CD4-positive, alpha-beta T cell treated with Interleukin-4 for 4 hours (primary cell): ENCODE measurements around the gene MYH6.
"Not testable (repeated sequence)": the region's sequence is repeated elsewhere in the genome, so short reads cannot be mapped to it uniquely, and the experiment has no call there.

Experiments
- DNase-seq: peaks from one replicate; pipeline ENCODE4 v3.0.0-alpha.2; 2020

Gene MYH6

DNA sequence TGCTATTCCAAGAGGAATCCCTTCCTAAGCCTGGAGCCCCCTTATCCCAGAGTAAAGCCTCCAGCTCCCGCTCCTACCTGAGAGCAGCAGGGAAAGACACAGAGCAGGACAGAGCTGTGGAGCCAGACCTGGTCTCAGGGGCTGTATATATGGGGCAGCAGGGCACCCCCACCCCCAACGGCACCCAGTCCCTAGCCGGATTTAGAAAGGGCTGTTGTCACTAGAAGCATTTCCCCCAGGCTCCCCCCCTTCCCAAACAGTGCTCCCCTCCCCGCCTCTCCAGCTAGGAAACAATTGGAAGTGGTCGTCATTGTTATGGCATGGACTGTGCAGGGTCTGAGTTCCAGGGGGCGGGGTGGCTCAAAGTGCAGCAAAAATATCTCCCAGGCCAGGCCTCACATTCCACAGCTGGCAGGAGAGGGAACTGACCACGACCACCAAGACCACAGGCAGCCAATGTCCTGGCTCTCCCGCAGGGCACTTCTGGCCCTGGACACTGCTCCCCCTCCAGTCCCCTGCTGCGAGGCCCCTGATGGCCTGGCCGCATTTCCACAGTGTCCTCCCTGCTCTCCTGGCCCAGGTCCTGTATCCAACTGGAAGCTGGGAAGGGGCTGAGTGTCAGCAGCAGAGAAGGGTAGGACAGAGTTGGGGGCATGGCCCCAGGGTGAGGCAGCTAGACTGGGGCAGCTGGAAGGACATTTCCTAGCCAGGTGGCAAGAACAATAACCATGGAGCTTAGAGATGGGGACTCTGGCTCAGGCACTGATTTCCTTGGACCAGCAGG lies 27.7 kb upstream of the MYH6 start, which contains the start of gene MYH7:
Gene MYH7, minus strand, starts transcription at position 118 of the 784 bp plus-strand sequence. CDS start 1,928 bp downstream, outside the sequence.
- DNase-seq, result no peak

DNA sequence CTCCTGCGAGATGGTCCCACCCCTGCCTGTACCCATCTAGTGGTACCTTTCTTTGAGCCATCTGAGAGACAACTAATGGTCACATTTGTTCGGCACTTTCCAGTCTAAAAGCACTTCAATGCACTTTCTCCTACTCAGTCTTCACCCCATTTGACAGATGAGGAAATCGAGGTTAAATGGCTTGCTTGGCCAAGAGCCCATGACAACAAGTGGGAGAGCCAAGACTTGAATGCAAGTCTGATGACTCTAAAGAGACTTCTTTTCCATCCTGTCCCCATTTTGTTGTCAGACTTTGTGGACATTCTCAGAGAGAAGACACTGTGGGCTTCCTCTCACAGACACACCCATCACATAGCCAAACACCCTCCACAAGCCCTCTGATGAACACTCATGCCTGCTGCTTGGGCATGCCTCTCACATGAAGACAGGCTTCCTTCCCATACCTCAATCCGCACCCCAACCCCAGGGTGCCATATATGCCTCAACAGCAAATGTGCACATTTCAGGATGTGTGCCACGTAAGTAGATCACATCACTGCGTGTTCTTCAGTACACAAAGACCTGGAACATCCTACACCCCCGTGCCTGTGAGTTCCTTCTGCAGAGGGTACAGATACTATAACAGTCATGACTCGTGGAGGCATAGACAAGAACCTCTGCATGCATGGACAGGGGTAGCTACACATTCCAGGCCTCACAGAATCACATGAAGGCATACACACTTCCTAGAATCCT lies 26.6 kb upstream of the MYH6 start:
- DNase-seq, result no peak

DNA sequence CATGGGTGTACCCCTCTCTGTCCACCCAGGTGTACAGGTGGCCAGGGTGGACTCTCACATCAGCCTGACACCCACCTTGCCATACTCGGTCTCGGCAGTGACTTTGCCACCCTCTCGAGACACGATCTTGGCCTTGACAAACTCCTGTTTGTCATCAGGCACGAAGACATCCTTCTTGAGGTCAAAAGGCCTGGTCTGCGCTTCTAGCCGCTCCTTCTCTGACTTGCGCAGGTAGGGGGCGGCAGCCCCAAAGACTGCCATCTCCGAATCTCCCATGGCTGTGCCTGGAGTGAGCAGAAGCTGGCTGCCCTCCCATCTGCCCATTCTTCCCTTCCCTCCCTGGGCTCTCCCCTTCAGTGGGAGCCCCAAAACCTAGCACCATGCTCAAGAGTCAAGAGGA lies 25.4 kb upstream of the MYH6 start:
- DNase-seq, result no peak

DNA sequence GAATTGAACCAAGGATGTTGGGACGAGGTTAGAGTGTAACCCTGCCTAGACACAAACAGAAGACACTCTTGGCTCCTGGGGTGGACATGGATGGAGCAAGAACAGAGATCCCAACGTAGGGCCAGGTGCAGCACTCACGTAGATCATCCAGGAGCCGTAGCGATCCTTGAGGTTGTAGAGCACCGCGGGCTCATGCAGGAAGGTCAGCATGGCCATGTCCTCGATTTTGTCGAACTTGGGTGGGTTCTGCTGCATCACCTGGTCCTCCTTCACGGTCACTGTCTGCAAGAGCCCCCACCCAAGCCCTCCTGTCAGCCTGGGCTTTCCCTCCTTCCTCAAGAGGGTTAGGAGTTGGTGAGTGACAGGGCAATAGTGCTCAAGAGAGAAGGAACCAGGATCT lies 24.9 kb upstream of the MYH6 start:
- DNase-seq, result no peak

DNA sequence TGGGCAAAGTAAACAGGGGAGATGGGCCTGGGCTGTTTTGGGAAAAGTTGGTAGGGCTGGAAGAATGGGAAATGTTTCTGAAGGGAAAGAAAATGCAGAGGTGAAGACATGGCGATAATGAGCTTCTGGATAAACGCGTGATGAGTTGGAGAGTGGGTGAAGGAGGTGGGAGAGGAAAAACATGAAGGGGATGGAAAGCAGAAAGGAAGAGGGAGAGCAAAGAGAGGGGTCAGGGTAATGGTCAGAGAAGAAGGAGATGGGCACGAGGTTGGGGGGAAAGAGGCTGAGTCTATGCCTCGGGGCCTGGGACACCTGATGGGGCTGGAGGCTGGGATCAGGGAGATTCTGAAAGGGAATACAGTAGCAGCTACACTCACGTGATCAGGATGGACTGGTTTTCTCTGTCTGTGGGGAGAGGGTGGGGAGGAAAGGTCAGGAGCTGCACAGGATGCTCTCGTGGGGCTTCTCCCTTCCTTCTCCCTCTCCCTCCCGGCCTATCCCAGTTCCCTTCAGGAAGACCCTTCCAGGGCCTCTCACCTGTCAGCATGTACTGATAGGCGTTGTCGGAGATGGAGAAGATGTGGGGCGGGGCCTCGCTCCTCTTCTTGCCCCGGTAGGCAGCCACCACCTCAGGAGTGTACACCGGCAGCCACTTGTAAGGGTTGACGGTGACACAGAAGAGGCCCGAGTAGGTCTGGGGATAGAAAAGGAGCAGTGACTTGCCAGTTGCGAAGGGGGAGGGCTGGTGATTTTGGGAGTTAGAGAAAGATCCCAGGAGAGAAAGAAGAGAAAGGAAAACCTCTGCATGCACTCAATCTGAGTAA lies 24.2 kb upstream of the MYH6 start:
- no peak for DNase-seq

DNA sequence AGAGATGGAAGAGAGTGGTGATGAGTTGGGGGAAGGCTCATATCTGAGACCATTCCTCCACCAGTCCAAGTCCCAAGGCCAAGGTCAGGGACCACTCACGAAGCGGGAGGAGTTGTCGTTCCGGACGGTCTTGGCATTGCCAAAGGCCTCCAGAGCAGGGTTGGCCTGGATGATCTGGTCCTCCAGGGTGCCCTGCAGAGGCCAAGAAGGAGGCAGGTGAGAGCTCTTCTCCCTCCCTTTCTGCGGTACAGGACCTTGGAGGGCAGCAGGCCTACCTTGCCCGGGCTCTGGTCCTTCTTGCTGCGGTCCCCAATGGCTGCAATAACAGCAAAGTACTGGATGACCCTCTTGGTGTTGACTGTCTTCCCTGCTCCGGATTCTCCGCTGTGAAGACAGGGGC lies 23.4 kb upstream of the MYH6 start:
- no peak for DNase-seq

DNA sequence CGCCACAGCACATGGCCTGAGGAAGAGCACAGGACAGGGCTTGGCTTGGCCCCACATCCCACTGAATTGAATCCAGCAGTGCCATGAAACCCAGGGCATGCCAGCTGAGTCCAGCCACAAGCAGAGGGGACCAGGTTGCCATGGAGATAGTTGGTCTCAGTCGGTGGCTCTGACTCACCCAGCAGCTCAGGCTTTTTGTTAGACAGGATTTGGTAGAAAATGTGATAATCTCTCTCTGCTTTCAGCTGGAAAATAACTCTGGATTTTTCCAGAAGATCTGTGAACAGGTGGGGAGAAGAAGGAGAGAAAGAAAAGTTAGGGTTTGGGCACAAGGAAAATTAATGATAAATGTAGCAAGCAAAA lies 22.6 kb upstream of the MYH6 start:
- DNase-seq, result no peak

DNA sequence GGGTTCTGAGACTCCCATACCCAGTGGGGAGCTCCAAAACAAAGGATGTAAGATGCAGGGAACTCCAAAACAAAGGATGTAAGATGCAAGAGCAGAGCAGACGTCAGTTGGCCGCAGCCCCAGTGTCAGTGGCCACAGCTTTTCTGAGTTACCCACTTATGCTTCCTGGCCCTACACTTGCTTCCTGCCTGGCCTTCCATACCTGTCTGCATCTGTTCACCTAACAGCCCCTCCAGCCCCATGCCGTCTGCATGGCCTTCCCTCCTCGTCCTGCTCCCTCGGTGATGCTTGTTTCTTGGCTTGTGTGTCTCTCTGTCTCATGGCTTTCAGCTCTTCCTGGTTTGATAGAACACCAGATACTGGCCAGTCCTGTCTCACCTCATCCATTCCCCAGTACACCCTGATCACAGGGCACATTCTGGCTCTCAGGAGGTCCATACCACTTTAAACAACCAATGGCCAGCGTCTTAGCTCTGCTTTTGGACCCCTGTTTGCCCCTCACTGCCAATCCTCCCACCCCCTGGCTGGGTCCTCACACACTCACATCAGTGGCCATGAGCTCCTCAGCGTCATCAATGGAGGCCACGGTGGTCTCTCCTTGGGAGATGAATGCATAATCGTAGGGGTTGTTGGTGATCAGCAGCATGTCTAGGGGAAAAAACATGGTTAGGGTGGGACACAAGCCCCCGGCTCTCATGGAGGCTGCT lies 22.1 kb upstream of the MYH6 start:
- DNase-seq, result no peak

DNA sequence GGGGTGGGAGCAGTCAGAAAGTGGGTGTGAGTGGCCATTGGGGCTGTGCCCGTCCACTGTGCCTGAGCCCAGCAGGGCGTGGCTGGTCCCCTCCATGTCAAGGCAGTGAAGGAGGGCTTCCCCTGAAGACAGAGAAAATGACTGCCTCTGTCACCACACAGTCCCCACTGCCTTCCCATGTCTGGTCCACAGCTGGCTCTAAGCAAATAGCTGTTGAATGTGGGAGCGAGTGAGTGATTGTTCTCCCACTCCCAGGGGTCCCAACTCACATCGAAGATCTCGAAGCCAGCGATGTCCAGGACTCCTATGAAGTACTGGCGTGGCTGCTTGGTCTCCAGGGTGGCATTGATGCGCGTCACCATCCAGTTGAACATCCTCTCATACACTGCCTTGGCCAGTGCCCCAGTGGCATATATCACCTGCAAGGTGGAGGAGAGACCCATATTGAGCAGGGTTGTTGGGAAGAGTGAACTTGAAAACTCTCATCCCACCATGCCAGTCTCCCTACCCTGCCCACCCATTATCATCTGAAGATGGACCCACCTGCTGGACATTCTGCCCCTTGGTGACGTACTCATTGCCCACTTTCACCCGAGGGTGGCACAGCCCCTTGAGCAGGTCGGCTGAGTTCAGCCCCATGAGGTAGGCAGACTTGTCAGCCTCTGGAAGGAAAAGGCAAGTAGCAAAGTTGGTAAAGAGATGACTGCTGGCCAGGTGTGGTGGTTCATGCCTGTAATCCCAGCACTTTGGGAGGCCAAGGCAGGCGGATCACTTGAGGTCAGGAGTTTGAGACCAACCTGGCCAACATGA lies 20.8 kb upstream of the MYH6 start:
- no peak for DNase-seq

DNA sequence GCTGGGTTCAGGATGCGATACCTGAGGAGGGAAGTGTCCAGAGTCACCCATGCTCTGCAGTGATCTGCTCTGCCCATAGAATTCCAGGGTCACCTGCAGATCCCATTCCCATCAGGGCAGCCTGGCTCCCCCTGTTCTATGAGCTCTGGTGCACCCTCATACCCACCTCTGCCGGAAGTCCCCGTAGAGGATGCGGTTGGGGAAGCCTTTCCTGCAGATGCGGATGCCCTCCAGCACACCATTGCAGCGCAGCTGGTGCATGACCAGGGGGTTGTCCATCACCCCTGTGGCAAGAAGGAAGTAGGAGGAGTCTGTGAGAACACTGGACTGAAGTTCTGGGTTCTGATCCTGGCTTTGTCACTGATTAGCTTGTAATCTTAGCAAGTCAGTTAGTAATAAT lies 17.7 kb upstream of the MYH6 start:
- DNase-seq, result not testable (repeated sequence)

DNA sequence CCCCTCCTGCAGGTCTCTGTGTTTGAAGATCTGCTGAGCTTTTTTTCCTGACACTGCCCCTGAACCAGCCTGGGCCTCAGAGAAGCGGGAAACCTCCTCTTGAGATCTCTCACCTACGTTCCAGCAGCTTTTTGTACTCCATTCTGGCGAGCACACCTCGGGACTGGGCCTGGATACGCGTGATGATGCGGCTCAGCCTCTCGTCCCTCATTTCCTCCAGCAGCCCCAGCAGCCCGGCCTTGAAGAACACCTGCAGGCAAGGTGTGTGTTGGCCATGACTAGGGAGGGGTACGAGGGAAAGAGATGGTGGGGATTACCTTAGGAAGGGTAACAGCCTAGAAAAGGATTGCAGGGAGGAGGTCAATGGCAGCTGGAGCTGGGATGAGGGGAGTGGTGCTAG lies 17.1 kb upstream of the MYH6 start:
- DNase-seq, result no peak

DNA sequence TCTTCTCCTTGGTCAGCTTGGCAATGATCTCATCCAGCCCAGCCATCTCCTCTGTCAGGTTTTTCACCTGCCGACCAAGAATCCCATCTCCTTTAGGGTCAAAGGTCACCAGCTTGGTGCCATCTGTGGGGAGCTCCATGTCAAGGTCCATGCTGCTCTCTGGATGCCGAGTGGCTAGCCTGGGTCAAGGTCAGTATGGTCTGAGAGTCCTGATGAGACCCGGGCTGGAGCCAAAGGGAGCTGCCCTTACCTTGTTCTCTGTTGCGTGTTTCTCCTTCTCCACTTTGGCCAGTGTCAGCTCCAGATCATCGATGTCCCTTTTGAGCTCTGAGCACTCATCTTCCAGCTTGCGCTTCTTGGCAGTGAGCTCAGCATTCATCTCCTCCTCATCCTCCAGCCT lies 15.6 kb upstream of the MYH6 start:
- DNase-seq, result no peak

DNA sequence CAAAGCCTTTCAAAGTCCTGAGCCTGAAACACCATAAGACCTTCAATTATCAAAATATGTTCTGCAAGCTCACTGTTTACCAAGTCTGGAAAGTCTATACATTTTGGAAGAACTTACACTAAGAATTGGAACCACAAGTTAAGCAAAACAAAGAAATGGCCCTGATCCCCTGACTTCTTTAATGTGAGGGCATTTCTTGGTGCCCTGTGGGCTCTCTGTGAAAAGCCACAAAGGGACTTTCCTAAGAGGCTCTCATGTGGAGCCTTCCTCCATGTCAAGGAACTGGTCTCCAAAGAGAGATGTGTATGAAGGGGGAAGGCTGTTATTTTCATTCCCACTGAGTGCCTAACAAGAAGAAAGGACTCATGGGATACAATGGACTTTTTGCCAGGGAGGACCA lies 13.5 kb upstream of the MYH6 start:
- no peak for DNase-seq

DNA sequence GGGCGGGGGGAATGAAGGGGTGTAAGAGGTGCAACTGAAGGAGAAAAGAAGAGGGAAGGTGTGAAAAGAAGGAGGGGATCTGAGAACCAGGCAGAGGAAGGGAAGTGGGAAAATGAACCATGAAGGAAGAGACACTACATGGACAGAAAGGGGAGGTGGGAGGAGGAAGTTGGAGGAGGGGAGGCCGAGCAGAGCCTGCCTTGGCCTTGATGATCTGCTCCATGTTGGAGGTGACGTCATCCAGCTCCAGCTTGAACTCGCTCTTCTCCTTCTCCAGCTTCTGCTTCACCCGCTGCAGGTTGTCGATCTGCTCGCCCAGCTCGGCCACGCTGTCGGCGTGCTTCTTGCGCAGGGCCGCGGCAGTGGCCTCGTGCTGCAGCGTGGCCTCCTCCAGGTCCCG lies 11.6 kb upstream of the MYH6 start:
- not testable (repeated sequence) for DNase-seq

DNA sequence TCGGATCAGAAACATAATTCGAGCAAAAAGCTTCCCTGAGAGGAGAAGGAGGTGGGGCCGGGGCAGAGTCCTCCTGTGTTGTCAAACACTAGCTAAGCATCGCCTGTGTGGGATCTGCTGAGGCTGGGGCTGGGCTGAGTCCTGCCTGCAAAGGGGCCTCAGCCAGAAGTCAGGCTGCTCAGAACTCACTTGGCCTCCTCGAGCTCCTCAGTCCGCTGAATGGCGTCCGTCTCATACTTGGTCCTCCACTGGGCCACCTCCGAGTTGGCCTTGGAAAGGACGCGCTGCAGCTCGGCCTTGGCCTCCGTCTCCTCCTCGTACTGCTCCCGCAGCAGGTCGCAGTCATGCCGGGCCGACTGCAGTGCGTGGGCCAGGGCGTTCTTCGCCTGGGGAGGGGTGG lies 9.9 kb upstream of the MYH6 start:
- no peak for DNase-seq

DNA sequence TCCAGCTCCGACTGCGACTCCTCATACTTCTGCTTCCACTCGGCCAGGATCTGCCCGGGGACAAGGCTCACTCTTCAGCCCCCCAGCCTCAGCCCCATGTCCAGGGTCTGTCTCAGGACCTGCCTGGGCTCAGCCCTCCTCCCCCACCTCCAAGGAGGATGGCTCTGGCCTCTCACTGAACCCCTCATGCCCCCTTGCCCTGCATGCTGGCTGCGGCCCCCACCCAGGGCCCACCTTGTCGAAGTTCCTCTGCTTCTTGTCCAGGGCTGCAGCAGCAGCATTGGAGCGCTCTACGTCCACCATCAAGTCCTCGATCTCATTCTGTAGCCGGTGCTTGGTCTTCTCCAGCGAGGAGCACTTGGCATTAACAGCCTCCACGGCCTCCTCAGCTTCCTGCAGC lies 9.2 kb upstream of the MYH6 start:
- DNase-seq, result not testable (repeated sequence)

DNA sequence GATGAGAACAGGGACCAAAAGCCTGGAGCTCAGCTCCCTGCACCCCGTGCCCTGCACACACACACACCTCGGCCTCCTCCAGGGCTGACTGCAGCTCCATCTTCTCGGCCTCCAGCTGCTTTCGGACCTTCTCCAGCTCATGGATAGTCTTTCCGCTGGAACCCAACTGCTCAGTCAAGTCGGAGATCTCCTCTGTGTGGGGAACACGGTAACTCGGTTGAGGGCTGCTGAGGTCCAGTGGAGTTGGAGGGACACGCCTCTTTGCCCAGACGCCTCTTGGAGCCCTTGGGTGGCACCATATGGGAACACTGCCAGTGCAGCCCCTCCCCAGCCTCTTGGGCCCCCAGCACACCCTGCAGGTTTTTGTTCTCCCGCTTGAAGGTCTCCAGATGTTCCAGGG lies 8.7 kb upstream of the MYH6 start:
- DNase-seq, result no peak

DNA sequence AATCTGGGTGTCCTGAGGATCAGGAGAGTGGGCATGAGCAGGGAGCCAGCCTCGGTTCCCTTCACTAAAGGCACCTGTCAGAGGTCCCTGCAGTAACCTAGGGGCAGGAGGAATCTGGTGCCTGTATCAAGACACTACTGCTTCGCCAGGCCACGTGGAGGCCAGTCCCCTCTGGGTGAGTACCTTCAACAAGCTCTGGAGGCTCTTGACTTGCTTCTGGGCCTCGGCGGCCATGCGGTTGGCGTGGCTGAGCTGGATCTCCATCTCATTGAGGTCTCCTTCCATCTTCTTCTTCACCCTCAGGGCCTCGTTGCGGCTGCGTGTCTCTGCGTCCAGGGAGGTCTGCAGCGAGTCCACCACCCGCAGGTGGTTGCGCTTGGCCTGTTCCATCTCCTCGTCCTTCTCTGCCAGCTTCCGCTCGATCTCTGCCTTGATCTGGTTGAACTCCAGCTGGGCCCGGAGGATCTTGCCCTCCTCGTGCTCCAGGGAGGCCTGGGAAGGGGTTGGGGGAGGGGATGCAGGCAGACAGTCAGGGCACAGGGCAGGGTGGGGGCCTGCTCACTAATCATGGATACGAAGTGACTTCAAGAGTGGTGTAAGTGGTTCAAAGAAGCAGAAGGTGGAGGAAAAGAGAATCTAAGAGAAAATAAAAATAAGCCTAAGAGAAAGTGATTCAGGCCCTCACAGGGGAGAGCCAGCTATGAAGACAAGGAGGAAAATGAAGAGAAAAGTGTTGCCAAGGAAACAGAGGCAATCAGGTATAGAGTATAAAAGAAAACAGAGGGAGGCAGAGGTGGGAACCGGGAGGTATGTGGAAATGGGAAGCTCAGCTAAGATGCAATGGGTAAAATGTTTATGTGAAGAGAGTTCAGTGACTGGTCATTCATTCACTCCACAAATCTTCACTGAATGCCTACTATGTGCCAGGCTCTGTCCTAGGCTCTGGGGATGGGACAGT lies 8.0 kb upstream of the MYH6 start:
- DNase-seq, result no peak

DNA sequence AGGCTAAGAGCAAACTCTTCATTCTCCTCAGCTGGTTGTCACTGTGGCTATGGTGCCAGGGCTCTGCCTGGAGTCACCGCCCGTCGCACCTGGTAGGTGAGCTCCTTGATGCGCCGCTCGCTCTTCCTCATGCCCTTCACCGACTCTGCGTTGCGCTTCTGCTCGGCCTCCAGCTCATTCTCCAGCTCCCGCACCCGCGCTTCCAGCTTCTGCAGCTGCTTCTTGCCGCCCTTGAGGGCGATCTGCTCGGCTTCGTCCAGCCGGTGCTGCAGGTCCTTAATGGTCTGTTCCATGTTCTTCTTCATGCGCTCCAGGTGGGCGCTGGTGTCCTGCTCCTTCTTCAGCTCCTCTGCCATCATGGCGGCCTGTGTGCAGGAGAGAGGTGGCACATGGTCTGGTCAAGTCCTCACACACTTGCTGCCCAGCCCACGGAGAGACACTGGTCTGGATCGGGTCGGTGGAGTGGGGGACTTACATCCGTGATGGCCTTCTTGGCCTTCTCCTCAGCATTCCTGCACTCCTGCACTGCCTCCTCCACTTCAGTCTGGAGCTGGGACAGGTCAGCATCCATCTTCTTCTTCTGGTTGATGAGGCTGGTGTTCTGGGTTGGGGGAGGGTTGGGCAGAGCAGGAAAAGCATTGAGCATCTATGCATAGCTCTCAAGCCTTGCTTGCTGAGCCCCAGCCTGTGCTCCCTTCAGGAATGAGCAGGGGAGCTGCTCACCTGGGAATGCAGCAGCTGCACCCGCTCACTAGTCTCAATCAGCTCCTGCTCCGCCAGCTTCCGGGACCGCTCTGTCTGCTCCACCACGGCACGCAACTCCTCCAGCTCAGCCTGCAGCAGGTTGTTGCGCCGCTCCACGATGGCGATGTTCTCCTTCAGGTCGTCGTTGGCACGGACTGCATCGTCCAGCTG lies 7.1 kb upstream of the MYH6 start:
- no peak for DNase-seq

DNA sequence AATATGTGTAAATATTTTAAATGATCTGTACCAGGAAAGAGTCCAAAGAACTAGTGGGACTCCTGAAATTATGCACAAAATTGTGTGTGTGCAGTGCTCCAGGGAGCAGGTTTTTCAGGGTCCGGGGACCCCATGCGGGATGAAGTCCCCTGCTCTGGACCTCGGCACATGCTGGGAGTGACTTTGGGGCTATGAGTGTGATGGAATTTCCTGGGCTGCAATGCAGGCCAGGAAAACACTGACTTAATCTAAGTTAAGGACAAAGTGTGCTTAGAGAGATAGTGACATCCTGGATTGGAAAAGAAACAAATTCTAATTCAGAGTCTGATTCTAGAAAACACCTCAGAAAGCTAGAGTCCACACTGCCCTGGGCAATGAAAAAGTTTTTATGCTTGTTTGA lies 6.2 kb upstream of the MYH6 start:
- no peak for DNase-seq
